NCI-H460 (cell line): ENCODE measurements around the gene TCF15. TPM values are rescaled to one million over a fixed set of nuclear protein-coding genes. Genes with fewer than 3 reads are reported as not detected.
A peak's percentile ranks its signal among the peaks of the same experiment; 100 is the strongest.
"Not testable (repeated sequence)": the region's sequence is repeated elsewhere in the genome, so short reads cannot be mapped to it uniquely, and the experiment has no call there.

Source experiments
- DNase-seq: peaks from one replicate; pipeline ENCODE4 v3.0.0-alpha.2; 2016; ENCODE audit warnings: low read depth; ENCODE audit errors: extremely low read depth
- total RNA-seq: library from RNA; depleted of rRNA; stranded (reverse); fragments of >200 nt; shearing (Covaris generic); gene quantifications from 2 replicates; pipeline ENCODE4 v1.2.3, GENCODE V29; 2014

Gene TCF15
- total RNA-seq, 1 experiment from 2014 or later = not detected

DNA sequence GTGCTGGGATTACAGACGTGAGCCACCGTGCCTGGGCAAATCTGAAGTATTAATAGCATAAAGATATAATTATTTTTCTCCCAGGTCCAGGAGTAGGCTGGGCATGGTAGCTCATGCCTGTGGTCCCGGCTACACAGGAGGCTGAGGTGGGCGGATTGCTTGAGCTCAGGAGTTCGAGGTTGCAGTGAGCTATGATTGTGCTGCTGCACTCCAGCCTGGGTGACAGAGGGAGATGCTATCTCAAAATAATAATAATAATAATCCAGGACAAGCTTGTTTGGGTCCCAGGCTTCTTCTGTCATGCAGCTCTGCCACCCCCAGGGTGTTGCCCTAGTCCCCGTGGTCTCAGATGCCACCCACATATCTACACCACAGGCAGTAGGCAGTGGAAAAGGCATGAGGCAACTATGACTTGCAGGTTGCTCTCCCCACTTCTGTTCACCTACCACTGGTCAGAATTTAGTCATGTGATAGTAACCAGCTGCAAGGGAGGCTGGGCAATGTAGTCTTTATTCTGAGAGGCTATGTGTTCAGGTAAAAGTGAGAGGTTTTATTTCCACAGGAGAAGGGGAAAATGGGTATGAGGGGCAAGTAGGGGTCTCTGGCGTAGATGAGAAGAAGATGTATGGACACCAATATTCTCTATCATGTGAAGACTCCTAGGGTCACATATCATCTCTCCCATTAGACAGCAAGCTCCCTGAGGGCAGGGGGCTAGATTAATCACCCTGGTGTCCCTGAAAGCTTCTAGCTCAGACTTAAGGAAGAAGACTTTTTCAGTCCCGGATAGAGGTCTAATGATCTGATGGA is 25.7 kb downstream of the TCF15 start:
- DNase-seq = no peak

DNA sequence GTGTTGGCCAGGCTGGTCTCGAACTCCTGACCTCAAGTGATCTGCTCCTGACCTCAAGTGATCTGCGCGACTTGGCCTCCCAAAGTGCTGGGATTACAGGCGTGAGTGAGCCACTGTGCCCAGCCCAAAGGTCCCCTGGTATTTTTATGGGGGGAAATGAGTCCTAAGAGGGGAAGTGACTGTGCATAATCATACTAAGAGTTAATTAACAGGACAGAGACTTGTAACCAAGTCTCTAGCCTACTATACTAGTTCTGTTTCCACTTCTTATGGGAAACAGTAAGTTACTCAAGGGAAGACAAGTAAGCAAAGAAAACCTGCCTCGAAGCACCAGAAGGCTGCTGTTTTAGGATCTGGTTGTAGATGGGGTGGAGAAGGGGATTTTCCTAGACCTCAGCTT is 27.9 kb downstream of the TCF15 start:
- DNase-seq = no peak

DNA sequence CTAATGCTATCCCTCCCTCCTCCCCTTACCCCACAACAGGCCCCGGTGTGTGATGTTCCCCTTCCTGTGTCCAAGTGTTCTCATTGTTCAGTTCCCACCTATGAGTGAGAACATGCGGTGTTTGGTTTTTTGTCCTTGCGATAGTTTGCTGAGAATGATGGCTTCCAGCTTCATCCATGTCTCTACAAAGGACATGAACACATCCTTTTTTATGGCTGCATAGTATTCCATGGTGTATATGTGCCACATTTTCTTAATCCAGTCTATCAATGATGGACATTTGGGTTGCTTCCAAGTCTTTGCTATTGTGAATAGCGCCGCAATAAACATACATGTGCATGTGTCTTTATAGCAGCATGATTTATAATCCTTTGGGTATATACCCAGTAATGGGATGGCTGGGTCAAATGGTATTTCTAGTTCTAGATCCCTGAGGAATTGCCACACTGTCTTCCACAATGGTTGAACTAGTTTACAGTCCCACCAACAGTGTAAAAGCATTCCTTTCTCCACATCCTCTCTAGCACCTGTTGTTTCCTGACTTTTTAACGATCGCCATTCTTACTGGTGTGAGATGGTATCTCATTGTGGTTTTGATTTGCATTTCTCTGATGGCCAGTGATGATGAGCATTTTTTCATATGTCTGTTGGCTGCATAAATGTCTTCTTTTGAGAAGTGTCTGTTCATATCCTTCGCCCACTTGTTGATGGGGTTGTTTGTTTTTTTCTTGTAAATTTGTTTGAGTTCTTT is 31.0 kb downstream of the TCF15 start:
- DNase-seq = not testable (repeated sequence)

DNA sequence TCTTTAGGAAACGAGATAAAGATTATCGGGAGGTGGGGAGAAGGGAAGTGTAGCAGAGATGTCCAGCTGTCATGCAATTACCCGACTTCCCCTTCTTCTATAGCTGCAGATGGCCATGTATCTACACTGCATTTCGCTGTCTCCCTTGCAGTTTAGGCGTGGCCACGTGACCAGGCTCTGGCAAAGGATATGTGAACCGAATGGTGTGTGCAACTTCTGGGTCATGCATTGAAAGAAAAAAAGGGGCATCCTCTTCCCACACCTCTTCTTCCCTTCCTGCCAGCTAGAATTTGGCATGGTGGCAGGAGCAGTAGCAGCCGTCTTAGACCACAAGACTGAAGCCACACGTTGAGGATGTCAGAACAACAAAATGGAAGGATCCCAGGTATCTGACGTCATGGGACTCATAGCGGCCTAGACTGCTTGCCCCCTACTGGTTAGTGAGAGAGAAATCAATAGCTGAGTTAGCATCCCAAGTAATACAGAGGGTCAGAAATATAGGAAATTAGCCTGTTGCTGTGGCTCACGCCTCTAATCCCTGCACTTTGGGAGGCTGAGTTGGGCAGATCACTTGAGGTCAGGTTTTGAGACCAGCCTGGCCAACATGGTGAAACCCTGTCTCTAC is 32.8 kb downstream of the TCF15 start:
- DNase-seq = peak; percentile 38

DNA sequence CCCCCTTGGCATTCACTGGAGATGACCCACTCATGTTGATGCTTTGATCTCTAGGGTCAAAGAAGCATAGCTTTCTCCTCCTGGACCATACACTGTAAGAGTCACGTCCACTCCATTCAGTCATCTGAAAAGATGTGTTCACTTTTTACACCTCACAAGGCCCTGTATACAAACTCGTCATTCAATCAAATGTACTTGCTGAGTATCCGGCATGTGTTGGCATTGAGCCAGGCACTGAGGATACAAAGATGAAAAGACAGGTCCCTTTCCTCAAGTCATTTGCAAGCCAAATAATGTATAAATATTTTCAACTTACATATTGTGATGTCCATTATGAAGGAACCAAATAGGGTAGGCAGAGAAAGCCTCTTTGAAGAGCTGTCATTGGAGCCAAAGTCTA is 34.0 kb downstream of the TCF15 start:
- no peak for DNase-seq

DNA sequence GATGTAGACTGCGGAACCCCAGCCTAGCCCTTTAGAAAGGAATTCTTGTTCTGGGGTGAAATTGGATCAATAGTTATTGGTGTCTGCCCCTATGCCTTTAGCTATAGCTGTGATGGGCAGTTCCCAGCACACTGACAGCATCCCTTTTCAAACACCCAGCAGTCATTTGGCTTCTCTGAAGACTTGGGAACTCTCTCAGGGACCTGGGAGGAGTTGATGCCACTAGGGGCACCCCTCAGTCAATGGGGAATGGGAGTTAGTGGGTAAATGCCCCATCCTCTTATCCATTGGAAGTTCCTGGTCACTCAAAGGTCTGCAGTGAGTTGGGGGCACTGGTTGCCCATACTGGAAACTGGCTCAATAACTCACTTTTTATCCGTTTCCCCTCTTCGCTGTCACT is 34.9 kb downstream of the TCF15 start:
- no peak for DNase-seq

DNA sequence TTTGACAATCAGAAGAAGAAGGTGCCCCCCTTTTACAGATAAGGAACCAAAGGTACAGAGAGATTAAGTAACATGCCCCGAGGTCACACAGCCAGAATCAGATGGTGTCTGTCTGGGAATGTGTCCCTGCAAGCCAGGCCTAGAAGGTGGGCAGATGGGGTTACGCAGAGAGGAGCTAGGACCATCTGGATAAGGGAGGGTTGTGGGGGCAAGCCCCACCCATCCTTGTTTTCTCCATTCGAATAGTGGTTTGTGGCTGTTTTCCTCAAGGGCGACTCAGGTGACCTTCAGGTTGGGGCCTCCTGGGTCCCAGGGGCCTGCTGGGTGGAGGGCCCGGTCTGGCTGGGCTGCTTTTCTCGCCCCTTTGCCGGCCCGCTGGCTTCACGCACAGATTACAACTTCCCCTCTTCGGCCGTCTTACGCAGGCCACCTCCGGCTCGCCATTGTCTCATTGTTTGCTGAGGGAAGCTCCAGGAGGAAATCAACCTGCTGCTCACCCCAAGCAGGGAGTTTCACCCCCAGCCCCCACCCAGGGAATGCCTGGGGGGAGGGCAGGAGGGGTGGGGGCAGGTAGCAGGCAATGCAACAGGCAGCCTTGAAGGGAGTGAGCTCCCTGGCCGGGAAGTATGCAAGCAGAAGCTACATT is 35.7 kb downstream of the TCF15 start:
- DNase-seq = no peak

DNA sequence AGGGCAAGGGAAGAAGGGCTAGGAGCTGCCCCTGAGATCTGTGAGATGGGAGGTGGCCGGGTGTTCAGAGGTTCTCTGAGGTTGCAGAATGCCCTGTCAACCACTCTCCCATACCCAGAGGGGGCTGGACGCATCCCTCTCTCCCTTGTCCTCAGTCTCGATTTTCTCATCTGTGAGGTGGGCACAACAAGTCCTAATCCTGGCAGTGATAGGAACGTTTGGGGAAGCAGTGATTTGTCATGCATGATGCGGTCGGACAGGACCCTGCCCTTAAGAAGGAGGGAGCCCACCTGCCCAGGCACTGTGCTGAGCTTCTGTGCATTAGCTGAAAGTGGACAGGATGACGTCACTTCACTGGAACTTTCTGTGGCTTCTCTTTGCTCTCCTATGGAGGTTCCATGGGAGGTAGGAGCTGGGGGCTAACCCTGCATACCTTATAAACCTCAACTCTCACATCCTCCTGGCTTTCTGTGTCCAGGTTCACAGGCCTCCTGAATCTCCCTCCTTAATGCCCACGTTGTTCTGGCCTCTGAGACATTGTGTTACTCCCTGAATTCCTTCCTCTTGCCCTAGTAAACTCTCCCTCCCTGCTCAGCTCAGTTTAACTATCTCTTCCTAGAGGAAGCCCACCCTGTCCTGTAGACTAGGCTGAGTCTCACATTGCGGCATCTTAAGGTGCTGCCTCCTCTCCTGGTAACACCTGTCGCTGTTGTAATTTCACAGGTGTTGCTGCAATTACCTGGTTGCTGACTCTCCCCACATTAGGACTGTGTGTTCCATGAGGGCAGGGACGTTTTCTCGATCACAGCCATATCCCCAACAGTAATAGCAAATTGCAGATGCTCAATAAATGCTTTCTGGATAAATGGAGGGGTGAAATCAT is 36.5 kb downstream of the TCF15 start:
- DNase-seq = no peak

DNA sequence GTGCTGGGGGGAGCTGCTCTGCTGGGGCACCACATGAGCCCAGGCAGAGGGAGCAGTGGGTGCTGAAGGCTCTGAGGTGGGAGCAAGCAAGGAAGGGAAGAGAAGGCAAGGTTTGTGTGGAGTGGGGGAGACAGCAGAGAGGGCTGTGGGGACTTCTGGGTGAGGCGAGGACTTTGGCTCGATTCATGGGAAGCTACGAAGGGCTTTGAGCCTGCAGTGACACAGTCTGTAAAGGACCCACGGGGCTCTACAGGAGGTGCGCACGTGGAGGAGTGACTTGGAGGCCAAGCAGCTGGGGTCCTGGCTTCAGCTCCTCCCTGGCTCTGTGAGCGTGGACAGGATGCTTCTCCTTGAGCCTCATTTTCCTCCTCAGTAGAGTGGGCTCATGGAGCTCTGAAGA is 37.4 kb downstream of the TCF15 start:
- no peak for DNase-seq

DNA sequence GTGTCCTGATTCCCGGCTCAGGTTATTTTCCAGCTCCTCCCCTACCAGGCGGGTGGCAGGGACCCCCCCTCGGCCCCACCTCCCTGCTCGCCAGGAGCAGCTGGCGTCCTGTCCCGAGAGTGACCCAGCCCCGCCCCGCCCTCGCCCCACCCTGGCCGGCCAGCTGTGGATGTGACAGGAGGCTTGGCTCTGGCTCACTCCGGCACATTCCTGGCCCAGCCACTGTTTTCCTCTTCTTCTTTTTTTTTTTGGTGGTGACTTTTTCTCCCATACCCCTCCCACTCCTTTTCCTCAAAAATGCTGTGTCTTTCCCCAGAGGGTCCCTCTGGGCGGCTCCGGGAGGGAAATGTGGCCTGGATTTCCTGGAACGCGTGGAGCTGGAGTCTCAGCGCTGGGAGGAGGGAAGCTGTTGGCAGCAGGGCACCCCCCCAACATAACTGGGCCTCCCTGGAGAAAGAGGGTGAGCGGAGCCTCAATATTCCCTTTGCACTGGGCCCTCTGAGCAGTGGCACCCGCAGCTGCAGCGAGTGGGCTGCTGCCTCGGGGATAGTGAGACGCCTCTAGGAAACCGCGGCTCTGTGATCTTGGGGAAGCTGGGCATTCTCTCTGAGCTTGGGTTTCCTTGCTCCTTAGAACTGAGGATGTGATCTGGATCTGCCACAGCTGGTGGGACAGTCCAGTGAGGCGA is 38.2 kb downstream of the TCF15 start:
- DNase-seq = no peak

DNA sequence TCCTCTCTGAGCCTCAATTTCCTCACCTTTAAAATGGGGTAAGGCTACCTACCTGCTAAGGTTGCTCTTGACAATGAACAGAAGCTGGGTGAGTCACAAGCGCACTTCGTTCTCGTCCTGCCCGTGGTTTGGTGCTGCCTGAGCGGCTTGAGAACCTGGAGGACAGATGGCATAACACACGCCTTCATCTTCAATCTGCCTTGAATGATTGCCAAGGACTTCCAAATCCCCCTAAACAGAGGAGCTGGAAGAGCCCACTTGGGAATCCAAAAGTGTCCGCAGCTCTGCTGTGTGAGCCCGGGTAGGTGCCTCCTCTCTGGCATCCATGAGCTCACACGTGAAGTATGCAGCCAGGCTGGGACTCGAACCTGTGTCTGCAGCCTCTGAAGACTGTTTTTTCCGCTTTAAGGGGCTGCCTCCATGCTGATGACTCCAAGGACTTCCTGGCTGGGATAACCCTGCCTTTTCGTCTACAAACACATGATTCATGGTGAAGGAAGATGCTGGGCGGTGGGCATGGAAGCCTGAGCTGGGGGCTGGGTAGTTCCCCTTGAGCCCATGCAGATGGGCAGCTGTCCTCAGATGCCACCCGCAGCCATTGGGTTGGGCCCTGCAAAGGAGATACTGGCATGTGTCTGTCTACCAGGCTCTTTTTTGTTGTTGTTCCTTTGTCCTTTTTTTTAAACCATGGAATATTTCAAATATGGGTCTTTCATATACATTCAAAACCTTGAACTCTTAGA is 41.3 kb downstream of the TCF15 start:
- DNase-seq = no peak

DNA sequence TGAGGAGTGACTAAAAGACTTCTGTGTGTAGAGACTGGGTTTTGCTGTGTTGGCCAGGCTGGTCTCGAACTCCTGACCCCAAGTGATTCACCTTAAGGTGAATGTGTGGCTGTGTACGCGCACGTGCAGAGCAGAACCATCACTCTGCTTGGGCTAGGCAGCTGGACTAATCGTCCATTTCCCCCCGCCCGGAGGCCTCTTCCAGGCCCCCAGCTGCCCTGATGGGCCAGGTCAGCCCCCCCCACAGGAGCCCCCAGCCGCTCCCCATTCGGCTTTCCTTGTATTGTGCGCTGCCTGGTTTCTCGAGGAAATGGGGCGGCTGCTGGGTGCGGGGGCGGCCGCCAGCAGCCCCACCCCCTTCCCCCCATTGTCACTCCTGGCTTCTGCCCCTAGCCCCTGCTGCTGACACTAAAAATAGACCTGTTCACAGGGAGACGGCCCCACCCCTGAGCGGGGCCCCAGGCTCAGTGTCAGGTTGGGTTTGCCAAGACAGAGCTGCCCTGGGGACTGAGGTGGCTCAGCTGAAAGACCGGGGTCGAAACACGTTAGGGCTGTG is 41.9 kb downstream of the TCF15 start:
- no peak for DNase-seq

DNA sequence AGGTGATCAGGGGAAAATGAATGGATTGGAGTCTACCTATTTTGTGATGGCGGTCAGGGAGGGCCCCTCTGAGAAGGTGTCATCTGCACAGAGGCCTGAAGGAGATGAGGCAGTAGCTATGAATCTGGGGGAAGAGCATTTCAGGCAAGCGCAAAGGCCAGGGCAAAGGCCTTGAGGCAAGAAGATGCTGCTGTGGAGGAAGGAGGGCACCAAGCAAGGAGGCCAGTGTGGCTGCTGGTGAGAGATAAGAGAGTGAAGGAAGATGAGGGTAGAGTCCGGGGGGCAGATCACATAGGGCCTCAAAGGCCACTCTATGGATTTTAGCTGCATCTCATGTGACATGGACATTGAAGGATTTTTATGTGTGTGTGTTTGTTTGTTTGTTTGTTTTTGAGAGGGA is 45.9 kb downstream of the TCF15 start:
- DNase-seq = no peak

DNA sequence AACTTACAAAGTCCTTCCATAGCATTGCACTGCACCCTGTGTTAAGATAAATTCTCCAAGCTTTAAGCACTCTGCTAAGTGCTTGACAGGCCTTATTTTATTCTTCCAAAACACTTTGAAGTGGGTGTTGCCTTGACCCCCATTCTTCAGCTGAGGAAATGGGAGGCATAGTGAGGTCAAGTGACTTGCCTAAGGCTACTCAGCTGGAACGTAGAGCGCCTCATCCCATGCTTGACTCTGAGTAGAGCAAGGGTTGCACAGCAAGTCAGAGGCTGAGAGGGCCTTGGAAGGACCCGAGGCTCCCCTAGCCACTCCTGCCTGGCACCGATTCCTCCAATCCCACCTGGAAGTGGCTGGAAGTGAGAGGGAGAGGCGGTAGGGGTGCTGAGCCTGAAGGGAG is 46.9 kb downstream of the TCF15 start:
- DNase-seq = no peak

DNA sequence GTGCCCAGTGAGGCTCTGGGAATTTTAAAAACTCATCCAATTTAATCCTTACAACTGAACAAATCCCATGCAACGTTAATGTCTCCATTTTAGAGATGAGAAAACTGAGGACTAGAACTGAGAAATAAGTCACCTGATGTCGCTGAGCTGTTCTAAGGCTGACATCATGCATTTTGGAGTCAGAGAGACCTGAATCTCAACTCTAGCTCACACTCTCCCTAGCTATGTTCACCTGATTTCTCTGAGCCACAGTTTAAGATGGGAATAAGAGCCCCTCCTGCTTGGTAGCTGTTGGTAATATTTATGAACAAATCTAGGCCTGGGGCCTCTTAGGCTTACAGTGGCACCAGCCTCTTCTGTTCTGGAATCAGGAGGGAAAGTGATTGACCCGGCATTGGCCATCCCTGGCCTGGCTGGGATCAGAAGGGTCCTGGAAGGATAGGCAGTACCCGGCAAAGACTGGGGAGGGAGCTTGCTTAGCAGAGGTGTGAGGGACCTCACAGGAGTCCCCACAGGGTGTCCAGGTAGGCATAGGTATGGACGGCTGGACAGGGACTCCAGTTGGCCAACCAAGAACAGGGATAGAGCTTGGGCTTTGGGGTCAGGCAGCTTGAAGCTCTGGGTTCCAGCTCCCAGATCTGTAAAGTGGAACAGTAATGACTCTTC is 47.7 kb downstream of the TCF15 start:
- DNase-seq = no peak

DNA sequence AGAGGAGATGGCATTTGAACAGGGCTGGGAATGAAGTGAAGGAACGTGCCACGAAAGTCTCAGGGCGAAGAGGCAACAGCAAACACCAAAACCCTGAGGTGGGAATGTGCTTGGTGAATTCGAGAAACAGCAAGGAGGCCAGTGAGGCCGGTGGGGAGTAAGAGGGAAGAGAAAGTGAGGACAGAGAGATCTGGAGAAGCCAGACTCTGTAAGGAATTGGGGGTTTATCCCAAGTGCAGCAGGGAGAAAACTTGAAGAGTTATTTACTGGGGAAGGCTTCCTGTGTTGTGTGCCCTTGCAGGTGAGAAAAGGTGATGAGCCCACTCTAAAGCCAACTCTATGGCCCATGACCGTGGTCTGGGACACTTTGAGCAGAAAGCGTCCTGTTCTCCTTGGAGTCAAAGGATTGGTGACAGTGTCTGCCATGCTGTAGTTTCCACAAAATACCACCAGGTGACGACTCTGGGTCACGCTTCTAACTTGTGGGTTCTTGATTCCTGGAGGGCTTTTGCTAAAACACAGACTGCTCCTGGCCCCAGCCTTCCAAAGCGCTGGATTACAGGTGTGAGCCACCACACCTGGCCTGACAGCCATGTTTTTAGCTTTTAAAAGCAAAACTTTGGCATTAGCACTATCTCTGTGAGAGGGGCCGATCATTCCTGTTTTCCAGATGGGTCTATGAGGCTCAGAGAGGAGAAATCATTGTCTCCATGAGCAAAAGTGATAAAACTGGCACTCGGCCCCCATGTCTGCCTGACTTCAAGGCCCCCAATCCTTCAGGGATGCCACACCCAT is 48.5 kb downstream of the TCF15 start:
- peak; percentile 76 for DNase-seq

DNA sequence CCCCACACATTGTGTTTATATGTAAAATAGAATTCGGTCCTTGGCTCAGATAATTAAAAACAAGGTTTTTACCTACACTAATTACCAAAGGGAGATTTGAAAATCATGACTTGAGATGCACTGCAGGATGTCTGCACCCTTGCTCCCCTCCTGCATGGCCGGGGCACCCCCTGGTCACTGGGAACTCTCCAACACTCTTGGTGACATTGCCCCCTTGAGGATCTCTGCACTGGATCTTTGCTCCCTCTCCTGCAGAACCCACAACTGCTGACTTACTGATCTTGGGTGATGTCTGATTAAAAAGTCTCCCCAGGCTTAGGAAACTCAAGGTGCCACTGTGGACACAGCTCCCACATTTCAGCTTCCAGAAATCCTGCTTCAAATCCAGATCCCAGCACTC is 49.4 kb downstream of the TCF15 start:
- no peak for DNase-seq
